ENCODE results near the gene RAP1GAP2. TPM values are rescaled to one million over a fixed set of nuclear protein-coding genes. Genes with fewer than 3 reads are reported as not detected.

RAP1GAP2 gene
- total and polyA plus RNA-seq, 2 of the 8 experiments (the other 6 are each of a cell fraction or from before 2014, with no cell fraction given) = 24.0 to 63.8 TPM

- TF ChIP-seq BACH1 (IDR thresholded peaks at IDR 0.05; ENCODE audit: low read length) (no peak), SIN3A (conservative IDR thresholded peaks at IDR 0.05 in 1 of 2, IDR thresholded peaks at IDR 0.05 in 1 of 2; ENCODE audit: low read depth in 1 of 2, low read length in 2 of 2) (no peak), EGR1 (IDR thresholded peaks at IDR 0.05; ENCODE audit: borderline replicate concordance, low read depth, low read length) (no peak), TBP (IDR thresholded peaks at IDR 0.05; ENCODE audit: low read depth, low read length) (no peak), RFX5 (IDR thresholded peaks at IDR 0.05; ENCODE audit: borderline replicate concordance, low read depth, low read length) (no peak), EZH2 (IDR thresholded peaks at IDR 0.05; ENCODE audit: low read depth, low read length, severe bottlenecking) (no peak), SIRT6 (IDR thresholded peaks at IDR 0.05; ENCODE audit: low read length) (no peak), RNF2 (IDR thresholded peaks at IDR 0.05; ENCODE audit: borderline replicate concordance, low read depth, low read length, missing control alignments, poor library complexity, severe bottlenecking) (no peak)
Observed at GRCh38 chr17:2955931-2956582, 159.8 kb downstream of the RAP1GAP2 start (continued).
